ENCODE results near the gene NGDN. TPM values are rescaled to one million over a fixed set of nuclear protein-coding genes. Genes with fewer than 3 reads are reported as not detected.
A peak's percentile ranks its signal among the peaks of the same experiment; 100 is the strongest.

NGDN gene
- polyA plus RNA-seq, 1 of the 3 experiments (the other 2 are of a cell fraction) = 64.3 TPM

GRCh38 chr14:23469127-23469905, at the start of gene NGDN (continued):
- peak; percentile 99 for TF ChIP-seq PBX3 (IDR thresholded peaks at IDR 0.05)
- peak; percentile 91 for TF ChIP-seq YY1 (IDR thresholded peaks at IDR 0.05; ENCODE audit: low read depth)
- TF ChIP-seq POLR2AphosphoS5 (IDR thresholded peaks at IDR 0.05; ENCODE audit: low read depth, low read length) = peak; percentile 73
- TF ChIP-seq TEAD4 (IDR thresholded peaks at IDR 0.05; ENCODE audit: borderline replicate concordance, insufficient read depth) = no peak
- no peak for TF ChIP-seq JUND (IDR thresholded peaks at IDR 0.05)
- peak; percentile 100 for TF ChIP-seq GABPA (IDR thresholded peaks at IDR 0.05; ENCODE audit: low read depth)
- peak; percentile 59 for TF ChIP-seq SMC3 (IDR thresholded peaks at IDR 0.05; ENCODE audit: low read depth, low read length)
- TF ChIP-seq NRF1 (IDR thresholded peaks at IDR 0.05; ENCODE audit: low read depth, low read length) = no peak
- TF ChIP-seq SIN3A (IDR thresholded peaks at IDR 0.05; ENCODE audit: borderline replicate concordance, low read depth, low read length) = no peak
- peak; percentile 76; the same call in 1 of the 2 replicates for TF ChIP-seq ELF1 (IDR thresholded peaks at IDR 0.05)
- no peak for TF ChIP-seq FOXJ3 (CRISPR knock-in tag; IDR thresholded peaks at IDR 0.05)
- TF ChIP-seq CTCF (IDR thresholded peaks at IDR 0.05) = peak; percentile 78

- Histone ChIP-seq H3K79me2 (ENCODE audit: insufficient read depth) (no peaks in the 10 kb centered on the region), H4K20me1 (ENCODE audit: insufficient read depth) (no peaks in the 10 kb centered on the region), H3K27ac (ENCODE audit: low read depth in 2 of 2, low read length in 1 of 2) (no peak overlapping the region), H3K9me3 (no peaks in the 10 kb centered on the region), H3K4me3 (ENCODE audit: low read depth in 2 of 2, low read length in 1 of 2) (no peak overlapping the region), H3K9ac (no peak overlapping the region), H3K9me2 (no peaks in the 10 kb centered on the region), H3F3A (replicated peaks; ENCODE audit: insufficient read depth) (no peaks in the 10 kb centered on the region), H3K4me1 (ENCODE audit: control insufficient read depth in 1 of 2, insufficient read depth in 2 of 2, low read depth in 1 of 2, low read length in 1 of 2) (no peaks in the 10 kb centered on the region), H3K27me3 (ENCODE audit: insufficient read depth) (peaks cover 16% of the 10 kb centered on the region), H3K4me2 (no peak overlapping the region), H3K36me3 (replicated peaks in 1 of 2; ENCODE audit: control insufficient read depth in 1 of 2, insufficient read depth in 2 of 2, low read length in 1 of 2) (no peaks in the 10 kb centered on the region), H2AFZ (ENCODE audit: low read depth) (no peak overlapping the region)
- ChIA-PET POLR2A (no interaction called here), CTCF (no interaction called here)
- no peak for DNase-seq
- TF ChIP-seq FOSL2 (IDR thresholded peaks at IDR 0.05; ENCODE audit: borderline replicate concordance, low read depth) (no peak), MAX (IDR thresholded peaks at IDR 0.05; ENCODE audit: low read depth) (no peak)
Observed at GRCh38 chr14:23421594-23421993, 47.9 kb upstream of the NGDN start.

Measured in SK-N-SH (cell line).